DMS 273 (cell line): ENCODE data around the gene FDXACB1.
A peak's percentile ranks its signal among the peaks of the same experiment; 100 is the strongest.

Experiments
- DNase-seq: peaks from one replicate; lab custom pipeline; 2025; ENCODE audit not compliant: unreplicated experiment; lab: John Stamatoyannopoulos, UW

FDXACB1 gene, protein sequence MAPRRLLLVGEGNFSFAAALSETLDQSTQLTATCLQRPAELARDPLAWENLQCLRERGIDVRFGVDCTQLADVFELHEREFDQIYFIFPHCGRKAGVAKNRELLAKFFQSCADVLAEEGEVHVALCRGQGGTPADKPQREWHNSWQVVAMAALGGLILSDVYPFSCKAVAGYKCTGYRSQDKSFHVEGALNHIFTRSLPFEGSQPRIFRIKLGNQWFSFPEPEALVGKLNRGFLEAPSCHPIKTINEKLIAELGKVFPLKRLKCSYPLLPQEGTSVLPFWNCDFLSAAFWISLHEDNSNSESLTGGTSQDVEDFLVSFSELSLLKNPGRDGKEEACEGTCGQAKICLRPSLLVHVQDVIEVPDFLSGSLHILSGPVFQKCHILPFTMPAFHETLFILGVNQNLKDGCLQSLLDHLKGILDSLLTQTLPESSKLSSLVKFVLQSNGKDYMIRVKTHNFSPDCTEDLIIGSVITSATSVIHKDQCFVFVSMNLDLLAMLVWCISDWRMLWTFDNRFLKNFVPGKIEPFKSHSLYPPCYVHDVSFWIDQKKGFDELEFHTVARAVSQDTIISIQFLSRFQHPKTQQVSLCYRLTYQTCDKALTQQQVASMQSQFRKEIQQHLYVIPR

GRCh38 chr11:111878849-111879636 lies at the start of gene FDXACB1, which contains the start of gene CFAP68:
Gene FDXACB1, minus strand, starts transcription at chr11:111879165. Its CDS starts 33 bp downstream, at chr11:111879132.
Gene CFAP68, plus strand, starts transcription at chr11:111879541. Its CDS starts 20 bp downstream, at chr11:111879561.
- DNase-seq, result peak; percentile 98

DNA sequence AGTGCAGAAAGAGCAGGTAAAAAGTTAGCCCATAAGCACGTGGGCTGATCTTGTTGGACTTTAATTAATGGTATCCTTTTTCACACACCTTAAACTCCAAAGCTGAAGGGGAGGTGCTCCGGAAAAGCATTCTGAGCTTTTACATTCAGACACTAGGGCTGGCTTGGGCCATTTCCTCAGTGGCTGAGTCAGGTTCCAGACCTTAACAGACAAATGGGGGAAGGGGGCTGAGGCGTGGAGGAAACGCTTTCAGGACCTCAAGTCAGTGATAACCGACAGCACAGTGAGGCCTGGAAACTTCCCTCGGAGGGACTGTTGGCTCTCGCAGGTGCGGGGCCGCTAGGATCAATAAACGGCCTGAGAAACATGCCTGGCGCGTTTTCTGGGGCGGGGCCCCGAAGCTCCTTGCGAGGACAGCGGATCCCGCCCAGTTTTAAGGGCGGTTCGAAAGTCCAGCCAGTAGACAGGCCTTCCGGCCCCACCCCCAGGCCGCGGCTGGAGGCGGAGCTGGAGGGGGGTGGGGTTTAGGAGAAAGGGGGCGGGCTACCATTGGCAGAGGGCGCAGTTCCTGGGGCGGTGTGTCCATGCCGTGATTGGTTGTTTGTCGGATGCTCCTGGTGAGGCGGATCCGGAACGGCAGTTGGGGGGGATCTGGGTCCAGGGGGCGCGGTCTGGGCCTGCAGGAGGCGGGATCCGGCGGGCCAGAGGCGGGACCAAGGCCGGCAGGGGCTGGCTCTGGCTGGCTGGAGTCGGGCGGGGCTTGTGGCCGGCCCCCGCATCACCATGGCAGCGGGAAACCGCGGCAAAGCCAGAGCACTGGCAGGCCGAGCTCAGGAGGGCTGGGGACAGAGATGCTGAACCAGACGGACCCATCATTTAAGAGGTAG lies 47.8 kb upstream of the FDXACB1 start:
- DNase-seq, result peak; percentile 98

DNA sequence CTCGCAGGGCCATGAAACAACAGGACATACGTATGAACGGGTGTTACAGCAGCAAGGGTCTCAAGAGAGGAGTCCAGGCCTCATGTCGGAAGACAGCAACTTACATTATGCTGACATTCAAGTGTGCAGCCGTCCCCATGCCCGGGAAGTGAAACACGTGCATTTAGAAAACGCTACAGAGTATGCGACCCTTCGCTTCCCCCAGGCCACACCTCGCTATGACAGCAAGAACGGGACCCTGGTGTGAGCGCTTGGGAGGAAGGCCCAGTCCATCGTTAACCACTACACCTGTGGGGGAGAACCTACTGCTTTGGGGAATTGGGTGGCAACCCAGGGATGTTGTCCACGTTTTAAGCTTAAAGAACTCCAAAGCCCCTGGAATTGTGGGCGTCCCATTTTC lies 47.0 kb upstream of the FDXACB1 start:
- DNase-seq, result no peak

GRCh38 chr11:111923951-111924350 lies 45.0 kb upstream of the FDXACB1 start:
- DNase-seq, result no peak

DNA sequence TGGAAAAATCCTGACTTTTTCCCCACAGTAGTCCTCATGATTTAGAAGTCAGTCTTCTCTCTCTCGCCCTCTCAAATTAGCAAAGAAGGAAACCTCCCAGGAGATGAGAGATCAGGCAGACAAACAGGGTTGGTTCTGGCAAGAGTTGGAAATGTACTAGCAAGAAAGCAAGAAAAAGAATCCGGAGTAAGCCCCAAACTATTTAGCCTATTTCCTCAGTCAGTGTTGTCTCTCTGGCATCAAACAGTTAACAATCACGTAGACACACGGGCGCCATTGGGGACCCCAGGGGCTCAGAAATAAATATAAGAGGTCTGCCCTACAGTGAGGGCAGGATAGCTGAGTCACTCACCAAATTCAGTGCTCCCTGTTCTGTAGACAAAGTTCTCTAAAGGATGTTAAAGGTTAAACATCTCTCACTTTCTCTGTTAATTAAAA lies 44.4 kb upstream of the FDXACB1 start:
- DNase-seq, result peak; percentile 9

- peak; percentile 51 for DNase-seq
Observed at GRCh38 chr11:111922803-111923202, 43.8 kb upstream of the FDXACB1 start.

GRCh38 chr11:111921541-111922230 lies 42.7 kb upstream of the FDXACB1 start:
- no peak for DNase-seq

DNA sequence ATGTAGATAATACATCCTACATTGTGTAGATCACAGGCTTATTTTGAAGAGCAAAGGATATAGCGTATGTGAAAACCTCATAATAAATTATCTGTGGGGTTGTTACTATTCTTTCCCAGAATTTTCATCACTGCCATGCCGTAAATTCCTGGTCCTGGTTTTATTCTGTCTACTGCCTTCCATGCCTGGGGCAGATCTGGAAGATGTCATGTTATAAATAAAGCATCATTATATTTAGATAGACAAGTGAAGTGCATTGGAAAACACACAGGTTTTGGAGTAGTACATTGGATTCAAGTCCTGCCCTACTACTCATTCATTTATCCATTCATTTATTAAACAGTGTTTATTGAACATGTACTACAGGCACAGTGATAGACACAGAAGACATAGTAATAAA lies 41.9 kb upstream of the FDXACB1 start:
- no peak for DNase-seq

DNA sequence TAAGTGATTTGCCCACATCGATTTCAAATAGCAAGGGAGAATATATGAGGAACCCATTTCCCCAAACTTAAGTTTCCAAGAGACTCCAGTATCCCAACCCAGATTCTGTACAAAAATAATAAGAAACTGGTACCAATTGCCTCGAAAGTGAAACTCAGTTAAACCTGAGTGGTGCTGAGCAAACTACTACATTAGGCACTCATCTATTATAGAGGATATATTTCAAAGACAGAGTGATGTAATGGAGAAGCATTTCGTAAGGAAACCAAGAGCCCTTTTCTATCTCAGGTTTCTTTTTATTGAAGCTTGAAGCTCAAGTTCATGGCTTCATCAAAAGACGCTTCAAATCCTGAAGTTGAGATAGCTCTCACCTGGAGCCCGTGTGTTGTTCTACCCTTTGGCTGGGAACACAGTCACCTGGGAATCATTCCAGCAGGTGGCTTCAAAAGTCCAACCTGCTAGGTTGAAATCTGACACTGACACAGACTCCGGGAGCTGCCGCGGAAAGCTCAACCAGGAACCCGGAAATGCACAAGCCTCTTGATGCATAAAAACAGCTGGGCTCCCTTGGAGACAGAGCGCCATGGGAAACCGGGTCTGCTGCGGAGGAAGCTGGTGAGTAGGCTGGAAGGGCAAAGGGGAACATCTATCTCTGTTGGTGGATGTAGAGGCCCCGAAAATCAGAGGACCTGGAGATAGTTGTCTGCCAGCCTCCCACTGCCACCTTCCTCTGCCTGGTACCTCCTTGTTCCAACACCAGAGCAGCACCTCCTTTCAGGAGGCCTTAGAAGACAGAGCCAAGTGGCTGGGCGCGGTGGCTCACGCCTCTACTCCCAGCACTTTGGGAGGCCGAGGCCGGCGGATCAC lies 39.7 kb upstream of the FDXACB1 start, which contains the start of gene C11orf52:
Gene C11orf52 (plus strand): TSS at position 524 of the 867 bp plus-strand sequence. CDS start 60 bp downstream, at position 584.
- DNase-seq, result peak; percentile 80

- DNase-seq, result no peak
Observed at GRCh38 chr11:111917788-111918187, 38.8 kb upstream of the FDXACB1 start.

GRCh38 chr11:111917312-111917711 lies 38.3 kb upstream of the FDXACB1 start:
- DNase-seq, result no peak

DNA sequence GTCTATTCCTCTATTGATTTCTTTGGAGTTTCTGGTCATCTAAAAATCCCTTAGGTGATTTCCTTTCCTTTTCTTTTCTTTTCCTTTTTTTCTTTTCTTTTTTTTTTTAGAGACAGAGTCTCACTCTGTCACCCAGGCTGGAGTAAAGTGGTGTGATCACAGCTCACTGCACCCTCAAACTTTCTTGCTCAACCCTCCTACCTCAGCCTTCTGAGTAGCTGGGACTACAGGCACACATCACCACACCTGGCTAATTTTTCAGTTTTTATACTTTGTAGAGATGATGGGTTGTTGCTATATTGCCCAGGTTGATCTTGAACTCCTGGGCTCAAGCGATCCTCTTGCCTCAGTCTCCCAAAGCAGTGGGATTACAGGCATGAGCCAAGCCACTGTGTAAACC lies 37.8 kb upstream of the FDXACB1 start:
- DNase-seq, result no peak

DNA sequence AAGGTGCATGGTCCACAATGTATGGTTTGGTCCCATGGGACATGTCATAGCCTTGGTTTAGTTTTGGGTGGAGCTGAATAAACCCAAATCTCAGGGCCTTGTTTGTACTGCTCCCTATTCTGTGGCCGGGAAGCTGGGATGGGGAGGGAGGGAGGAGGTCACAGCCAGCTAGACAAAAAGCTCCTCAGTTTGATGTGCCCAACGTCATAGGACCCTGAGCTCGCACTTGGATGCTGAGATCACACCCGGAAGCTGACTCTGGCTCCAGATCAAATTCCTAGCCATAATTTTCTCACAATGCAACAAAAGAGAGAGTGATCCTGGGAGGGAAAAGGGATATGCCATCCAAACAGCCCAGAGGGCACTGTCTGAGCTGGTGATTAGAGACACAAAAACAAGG lies 35.0 kb upstream of the FDXACB1 start:
- DNase-seq, result no peak

DNA sequence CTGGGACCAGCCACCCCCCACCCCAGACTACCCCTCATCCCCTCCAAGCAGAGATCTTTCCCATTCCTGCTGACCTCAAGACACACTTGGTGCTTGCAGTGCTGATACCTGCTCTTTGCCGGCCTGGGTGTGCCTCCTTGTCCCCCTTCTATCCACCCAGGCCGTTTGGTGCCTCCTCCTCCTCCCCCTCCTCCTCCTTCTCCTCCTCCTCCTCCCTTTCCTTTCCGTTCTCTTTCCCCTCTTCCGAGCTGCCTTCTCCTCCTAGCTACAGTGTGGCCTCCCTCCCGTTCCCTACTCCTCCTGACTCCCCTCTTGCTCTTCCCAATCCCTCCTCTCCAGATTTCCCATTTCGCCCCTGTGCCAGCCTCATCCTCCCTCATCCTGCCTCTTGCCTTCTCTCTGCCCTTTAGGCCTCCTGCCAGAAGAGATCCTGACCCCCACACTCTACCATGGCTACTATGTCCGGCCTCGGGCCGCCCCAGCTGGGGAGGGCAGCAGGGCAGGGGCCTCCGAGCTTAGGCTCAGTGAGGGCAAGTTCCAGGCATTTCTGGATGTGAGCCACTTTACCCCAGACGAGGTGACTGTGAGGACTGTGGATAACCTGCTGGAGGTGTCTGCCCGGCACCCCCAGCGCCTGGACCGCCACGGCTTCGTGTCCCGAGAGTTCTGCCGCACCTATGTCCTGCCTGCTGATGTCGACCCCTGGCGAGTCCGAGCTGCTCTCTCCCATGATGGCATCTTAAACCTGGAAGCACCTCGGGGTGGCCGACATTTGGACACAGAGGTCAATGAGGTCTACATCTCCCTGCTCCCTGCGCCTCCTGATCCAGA lies 34.3 kb upstream of the FDXACB1 start:
- no peak for DNase-seq

DNA sequence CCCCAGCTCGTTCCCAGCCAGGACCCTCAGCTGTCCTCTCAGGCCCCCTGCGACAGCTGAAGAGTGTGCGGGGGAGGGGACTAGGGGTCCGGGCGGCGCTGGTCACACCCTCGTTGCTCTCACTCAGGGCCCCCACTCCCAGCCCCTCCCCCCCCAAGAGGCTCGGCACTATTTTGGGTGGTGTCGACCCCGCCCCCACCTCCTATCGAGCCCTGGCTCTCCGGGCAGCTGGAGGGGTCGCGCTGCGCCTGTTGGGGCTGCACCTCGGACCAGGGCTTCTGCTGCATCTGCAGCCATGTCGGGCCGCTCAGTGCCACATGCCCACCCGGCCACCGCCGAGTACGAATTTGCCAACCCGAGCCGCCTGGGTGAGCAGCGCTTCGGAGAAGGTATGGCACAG lies 33.6 kb upstream of the FDXACB1 start, which contains the start of gene HSPB2:
Gene HSPB2 (plus strand): TSS at position 200 of the 400 bp plus-strand sequence. CDS start 96 bp downstream, at position 296.
- DNase-seq, result no peak

DNA sequence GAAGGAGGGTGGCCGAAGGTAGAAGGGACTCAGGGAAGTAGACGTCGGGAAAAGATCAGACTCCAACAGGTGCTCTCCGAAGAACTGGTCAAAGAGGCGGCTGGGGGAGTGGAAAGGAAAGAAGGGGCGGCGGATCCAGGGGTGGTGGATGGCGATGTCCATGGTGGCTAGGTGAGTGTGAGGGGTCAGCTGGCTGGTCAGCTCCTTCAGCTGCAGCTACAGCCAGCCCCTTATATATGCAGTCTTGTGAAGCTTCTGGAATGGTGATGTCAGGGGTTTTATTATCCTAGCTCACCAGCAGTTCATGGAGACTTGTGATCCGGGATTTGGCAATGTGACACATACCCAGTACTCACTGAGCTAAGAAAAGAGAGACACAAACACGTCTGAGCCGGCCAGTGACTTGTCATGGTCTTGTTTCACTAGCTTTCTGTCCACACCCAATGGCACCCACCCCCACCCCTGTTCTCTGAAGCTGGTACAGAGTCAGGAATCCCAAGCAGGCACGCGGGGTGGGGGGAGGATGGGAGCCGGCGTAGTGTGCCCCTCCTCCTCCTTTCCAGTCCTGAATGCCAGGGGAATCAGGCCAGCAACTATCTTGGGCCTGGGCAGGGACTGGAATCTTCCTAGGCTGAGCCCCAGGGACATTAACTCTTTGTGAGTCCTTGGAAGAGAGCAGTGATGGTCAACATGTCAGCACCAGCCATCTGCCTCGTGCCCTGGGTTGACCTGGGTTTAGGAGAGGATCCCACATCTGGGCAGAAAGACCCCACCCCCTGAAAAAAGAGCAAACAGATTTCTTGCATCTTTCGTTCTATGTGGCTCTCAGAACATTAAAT lies 32.8 kb upstream of the FDXACB1 start, which contains the start of gene CRYAB:
Gene CRYAB (minus strand): TSS at position 208 of the 839 bp plus-strand sequence. CDS start 46 bp downstream, at position 162.
- DNase-seq, result peak; percentile 21
